Measurements from ENCODE around the gene CLTRN. TPM values are rescaled to one million over a fixed set of nuclear protein-coding genes. Genes with fewer than 3 reads are reported as not detected.

The CLTRN gene
- total RNA-seq, 3 donors from 2014 or later (not counting 1 experiment from before 2014, with no cell fraction given): 0.28 TPM; not detected in 2

DNA sequence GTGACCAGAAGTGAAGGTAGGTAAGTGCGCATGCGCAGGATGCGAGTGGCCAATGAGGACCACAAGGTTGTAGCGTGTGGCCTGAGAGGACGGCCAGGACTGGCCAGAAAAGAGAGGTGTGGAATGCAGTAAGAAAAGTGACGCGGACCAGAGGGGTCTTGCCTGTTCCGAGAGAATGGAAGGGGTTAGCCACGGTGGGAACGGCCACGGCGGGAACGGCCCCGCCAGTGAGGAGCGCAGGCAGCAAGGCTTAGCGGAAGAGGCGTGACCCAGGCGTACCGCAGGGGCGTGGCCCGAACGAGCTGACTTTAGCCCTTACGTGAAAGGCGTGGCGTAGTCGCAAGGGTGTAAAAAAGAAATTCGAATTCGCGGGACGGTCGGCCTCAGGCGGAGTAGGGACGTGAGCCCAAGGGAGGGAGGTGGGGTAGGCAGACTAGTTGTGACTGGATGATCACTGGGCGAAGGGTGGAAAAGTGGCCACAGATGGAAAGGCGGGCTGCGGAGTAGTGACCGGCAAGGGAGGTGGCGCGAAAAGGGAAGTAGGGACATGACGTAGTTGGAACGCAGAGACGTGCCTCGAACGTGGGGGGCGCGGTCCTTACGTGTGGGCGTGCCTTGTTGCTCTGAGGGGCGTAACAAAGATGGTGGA is 10.4 kb upstream of the CLTRN start:
- Mint-ChIP-seq H3K4me1 (peaks cover 3 to 5% of the 10 kb centered on the region in 2 donors), H3K4me3 (no peak overlapping the region), H3K36me3 (no peaks in the 10 kb centered on the region), H3K27ac (no peak overlapping the region), H3K9me3 (no peaks in the 10 kb centered on the region), H3K27me3 (ENCODE audit: low read depth in 2 of 2) (peaks cover 0 to 16% of the 10 kb centered on the region in 2 donors)
- TF ChIP-seq CTCF (IDR thresholded peaks at IDR 0.05): no peak
- DNase-seq: peak; percentile 79 to 93
- Histone ChIP-seq H3K4me1 (ENCODE audit: control insufficient read depth, insufficient read depth, low read length) (peaks cover 21% of the 10 kb centered on the region), H3K4me3 (ENCODE audit: low read length) (peak overlapping the region; percentile 91), H3K36me3 (ENCODE audit: control insufficient read depth, insufficient read depth, low read length) (no peaks in the 10 kb centered on the region), H3K27me3 (ENCODE audit: control insufficient read depth, insufficient read depth, low read length) (no peaks in the 10 kb centered on the region), H3K9me3 (ENCODE audit: control insufficient read depth, insufficient read depth, low read length) (no peaks in the 10 kb centered on the region), H3K27ac (ENCODE audit: low read length) (peak overlapping the region; percentile 100)
- under 1% methylated on average over 49 of the region's 49 CpGs for WGBS (ENCODE audit: insufficient coverage)
- peak; percentile 82 to 94 (median 85) for ATAC-seq
- intact Hi-C loops (cut with micrococcal nuclease): loop anchor here (1.0 to 10.0 kb wide), 6 partner anchors 63 to 800 kb away; partner anchors contain the start of genes AP1S2, CA5B, FANCB and MOSPD2

GRCh38 chrX:15674514-15674840 is 9.9 kb upstream of the CLTRN start:
- peaks cover 0 to 17% of the 10 kb centered on the region in 2 donors for H3K27me3 Mint-ChIP-seq (ENCODE audit: low read depth in 2 of 2)
- H3K4me1 ChIP-seq (ENCODE audit: control insufficient read depth, insufficient read depth, low read length): peaks cover 19% of the 10 kb centered on the region
- DNase-seq: no peak
- H3K4me1 Mint-ChIP-seq: peaks cover 0 to 5% of the 10 kb centered on the region in 2 donors
- H3K9me3 Mint-ChIP-seq: no peaks in the 10 kb centered on the region
- no peak for ATAC-seq
- intact Hi-C loops (cut with micrococcal nuclease): loop anchor here (2.0 to 10.0 kb wide), 3 partner anchors 180 to 800 kb away; partner anchors contain the start of genes AP1S2, FANCB, MOSPD2 and PIGA
- no peak overlapping the region for H3K4me3 Mint-ChIP-seq
- H3K36me3 Mint-ChIP-seq: no peaks in the 10 kb centered on the region
- under 1% methylated on average over 10 of the region's 13 CpGs for WGBS (ENCODE audit: insufficient coverage)
- H3K36me3 ChIP-seq (ENCODE audit: control insufficient read depth, insufficient read depth, low read length): no peaks in the 10 kb centered on the region
- H3K27ac Mint-ChIP-seq: no peak overlapping the region
- TF ChIP-seq CTCF (IDR thresholded peaks at IDR 0.05): no peak
- H3K4me3 ChIP-seq (ENCODE audit: low read length): peak overlapping the region; percentile 91
- H3K9me3 ChIP-seq (ENCODE audit: control insufficient read depth, insufficient read depth, low read length): no peaks in the 10 kb centered on the region
- H3K27me3 ChIP-seq (ENCODE audit: control insufficient read depth, insufficient read depth, low read length): no peaks in the 10 kb centered on the region
- H3K27ac ChIP-seq (ENCODE audit: low read length): peak overlapping the region; percentile 100

DNA sequence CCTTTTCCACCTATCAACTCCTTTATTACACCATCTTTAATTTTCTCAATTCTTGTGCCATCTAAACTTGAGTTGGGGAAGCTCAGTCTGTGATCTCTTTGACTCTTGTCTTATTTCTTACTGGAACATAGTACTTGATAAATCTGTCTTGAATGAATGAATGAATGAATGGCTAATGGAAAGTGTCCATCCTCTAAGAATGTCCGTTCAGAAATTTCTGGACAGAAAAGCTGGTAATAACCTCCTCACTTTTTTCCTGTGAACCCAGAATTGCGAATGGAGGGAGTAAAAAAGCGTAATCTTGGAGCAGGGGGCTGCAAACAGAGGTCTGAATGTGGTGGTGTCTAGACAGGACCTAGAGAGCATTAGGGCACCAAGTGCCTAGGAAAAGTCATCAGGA is 9.4 kb upstream of the CLTRN start:
- Mint-ChIP-seq H3K36me3 (no peaks in the 10 kb centered on the region), H3K27ac (no peak overlapping the region), H3K27me3 (ENCODE audit: low read depth in 2 of 2) (peaks cover 0 to 22% of the 10 kb centered on the region in 2 donors), H3K4me1 (peaks cover 0 to 5% of the 10 kb centered on the region in 2 donors), H3K9me3 (no peaks in the 10 kb centered on the region), H3K4me3 (no peak overlapping the region)
- DNase-seq (peak in 1 of 2 donors; percentile 2), ATAC-seq (no peak)
- intact Hi-C loops (cut with micrococcal nuclease): loop anchor here (2.0 to 10.0 kb wide), 3 partner anchors 181 to 799 kb away; partner anchors contain the start of genes AP1S2, FANCB, MOSPD2 and PIGA
- Histone ChIP-seq H3K9me3 (ENCODE audit: control insufficient read depth, insufficient read depth, low read length) (no peaks in the 10 kb centered on the region), H3K4me1 (ENCODE audit: control insufficient read depth, insufficient read depth, low read length) (peaks cover 19% of the 10 kb centered on the region), H3K4me3 (ENCODE audit: low read length) (peak overlapping the region; percentile 91), H3K27ac (ENCODE audit: low read length) (peak overlapping the region; percentile 100), H3K36me3 (ENCODE audit: control insufficient read depth, insufficient read depth, low read length) (no peaks in the 10 kb centered on the region), H3K27me3 (ENCODE audit: control insufficient read depth, insufficient read depth, low read length) (no peaks in the 10 kb centered on the region)
- TF ChIP-seq CTCF (IDR thresholded peaks at IDR 0.05): no peak
- WGBS (ENCODE audit: insufficient coverage): 75% methylated on average over 3 of the region's 3 CpGs
